HG03469 (cell line): ENCODE measurements around the gene NR2E3.

Experiments
- ATAC-seq: cut with Tn5 transposase; IDR thresholded peaks from one replicate; pipeline ENCODE4 v1.9.1; 2021; ENCODE audit warnings: mild to moderate bottlenecking, moderate library complexity, moderate number of reproducible peaks; ENCODE audit not compliant: unreplicated experiment

Gene NR2E3

DNA sequence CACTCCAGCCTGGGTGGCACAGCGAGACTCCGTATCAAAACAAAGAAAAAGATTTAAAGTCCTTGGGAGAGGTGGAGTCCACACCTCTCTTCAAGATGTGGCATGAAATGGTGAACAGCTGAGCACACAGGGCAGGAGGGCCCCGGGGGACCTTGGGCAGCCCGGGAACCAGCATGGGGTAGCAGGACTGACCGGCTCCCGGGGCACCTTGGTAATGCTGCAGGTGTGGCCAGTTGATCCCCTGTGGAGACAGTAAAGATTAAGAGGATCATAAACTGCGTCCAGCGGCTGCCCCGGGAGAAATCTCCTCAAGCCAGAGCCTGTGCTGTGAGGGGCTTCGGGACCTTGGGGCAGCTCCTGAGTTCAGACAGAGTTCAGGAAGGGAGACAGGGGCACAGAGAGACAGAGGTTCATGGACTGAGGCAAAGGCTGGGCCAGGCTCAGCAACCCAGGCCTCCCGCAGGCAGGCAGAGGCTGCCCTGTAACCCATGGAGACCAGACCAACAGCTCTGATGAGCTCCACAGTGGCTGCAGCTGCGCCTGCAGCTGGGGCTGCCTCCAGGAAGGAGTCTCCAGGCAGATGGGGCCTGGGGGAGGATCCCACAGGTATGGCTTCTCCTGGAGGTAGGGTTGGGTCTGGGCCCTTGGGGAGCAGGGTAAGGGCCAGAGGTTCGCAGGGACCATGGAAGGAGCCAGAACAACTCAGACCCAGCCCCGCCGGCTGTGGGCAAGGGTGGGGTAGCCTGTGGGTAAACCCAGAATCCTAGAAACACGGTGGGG is at the start of gene NR2E3:
Gene NR2E3, plus strand, starts transcription at position 299 of the 780 bp plus-strand sequence. Its CDS starts 190 bp downstream, at position 489.
- no peak for ATAC-seq

DNA sequence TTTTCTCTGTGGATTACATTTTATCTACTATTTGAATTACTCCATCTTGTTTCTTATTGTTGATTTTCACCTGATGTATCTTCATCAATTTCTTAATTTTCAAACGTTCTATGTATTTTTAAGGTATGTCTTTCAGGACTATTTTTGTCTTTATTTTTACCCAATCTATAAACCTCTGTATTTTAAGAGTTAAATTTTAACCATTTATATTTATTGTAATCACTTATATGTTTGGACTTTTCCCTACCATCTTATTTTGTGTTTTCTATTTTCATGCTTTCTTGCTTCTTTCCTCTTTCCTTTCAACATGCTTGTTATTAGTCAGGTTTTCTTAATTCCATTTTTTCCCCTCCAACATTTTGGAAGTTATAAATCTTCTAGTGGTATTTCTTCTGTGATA is 49.5 kb upstream of the NR2E3 start:
- ATAC-seq = no peak

GRCh38 chr15:71761649-71762048 is 48.7 kb upstream of the NR2E3 start:
- ATAC-seq = no peak

DNA sequence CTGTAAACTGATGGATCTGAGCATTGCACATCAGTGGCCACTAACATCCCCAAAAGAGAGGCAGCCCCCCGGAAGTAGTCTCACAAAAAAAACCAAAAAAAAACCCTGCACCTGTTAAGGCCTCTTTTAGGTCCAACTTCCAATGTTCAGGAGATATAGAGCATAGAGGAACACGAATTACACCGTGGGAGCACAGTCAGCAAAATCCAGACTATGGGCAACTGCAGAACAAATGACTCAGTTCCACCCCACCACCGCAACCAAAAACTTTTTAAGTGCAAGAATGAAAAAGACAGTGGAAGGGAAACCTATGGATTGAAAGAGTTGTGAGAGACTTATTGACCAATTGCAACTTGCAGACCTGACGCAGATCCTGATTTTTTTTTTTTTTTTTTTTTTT is 42.2 kb upstream of the NR2E3 start:
- ATAC-seq = no peak

- ATAC-seq = no peak
Measured at GRCh38 chr15:71773206-71773859, 37.0 kb upstream of the NR2E3 start.

DNA sequence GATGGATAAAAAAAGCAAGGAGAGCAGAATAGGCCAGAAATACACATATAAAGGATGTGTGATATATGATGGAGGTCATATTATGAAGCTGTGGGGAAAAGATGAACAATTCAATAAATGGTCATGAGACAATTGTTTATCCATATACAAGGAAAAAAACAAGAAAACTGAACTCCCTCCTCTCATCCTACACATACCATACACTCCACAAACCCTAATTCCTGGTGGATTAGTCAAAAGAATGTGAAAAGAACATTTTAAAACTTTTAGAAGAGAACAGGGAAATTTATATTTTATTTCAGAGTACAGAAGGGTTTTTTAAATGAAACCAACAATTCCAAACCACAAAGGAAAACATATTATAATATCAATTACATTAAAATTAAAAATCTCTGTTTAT is 34.5 kb upstream of the NR2E3 start:
- ATAC-seq = no peak

DNA sequence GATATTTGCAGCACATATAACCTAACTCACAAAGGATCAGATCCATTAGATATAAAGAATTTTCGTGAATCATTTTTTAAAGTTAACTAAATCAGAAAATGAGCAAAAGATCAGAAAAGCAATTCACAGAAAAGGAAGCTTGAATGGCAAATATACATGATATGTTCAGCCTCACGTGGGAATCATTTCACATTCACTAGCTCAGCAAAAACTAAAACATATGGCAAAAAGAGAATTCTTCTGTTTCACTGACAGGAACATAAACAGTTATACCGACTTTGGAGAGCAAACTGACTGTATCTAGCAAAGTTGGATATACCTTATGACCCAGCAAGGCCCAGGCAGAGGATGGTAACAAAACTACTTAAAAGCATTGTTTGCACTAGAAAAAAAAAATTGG is 34.0 kb upstream of the NR2E3 start:
- no peak for ATAC-seq

GRCh38 chr15:71777216-71777943 is 33.0 kb upstream of the NR2E3 start:
- no peak for ATAC-seq

DNA sequence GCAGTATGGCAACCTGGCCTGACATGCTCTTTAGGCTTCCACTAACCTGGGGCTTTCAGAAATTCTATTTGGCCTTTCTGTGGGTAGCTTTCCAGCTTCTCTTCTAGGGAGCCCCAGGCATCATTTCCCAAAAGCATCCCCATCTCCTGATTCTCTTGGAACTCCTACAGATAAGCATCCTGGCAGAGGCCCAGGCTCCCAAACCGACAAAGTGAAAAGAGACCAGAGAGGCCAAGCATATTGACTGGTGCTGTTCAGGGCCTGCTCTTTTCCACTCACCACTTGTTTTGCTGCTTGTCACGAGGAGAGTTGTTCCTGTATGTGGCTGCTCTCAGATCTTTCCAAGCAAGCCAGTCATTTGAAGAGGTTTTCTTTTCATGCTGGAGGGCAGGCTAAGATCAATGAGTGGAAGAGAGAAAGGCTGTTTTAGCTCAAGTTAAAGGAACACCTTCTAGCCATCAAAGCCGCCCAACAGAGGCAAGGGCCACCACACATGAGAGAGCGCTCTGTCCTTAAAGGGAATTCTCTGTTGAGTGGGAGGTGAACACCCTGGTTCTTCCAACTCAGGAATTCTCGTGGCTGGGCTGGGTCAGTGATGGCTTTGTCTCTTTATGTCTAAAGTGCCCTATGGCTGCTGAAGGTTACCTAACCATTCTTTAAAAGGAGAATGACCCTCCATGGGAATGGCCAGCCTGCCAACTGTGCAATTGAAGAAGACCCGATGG is 31.1 kb upstream of the NR2E3 start:
- no peak for ATAC-seq

GRCh38 chr15:71780115-71780976 is 30.0 kb upstream of the NR2E3 start:
- ATAC-seq = no peak

GRCh38 chr15:71781179-71781964 is 29.0 kb upstream of the NR2E3 start:
- no peak for ATAC-seq

DNA sequence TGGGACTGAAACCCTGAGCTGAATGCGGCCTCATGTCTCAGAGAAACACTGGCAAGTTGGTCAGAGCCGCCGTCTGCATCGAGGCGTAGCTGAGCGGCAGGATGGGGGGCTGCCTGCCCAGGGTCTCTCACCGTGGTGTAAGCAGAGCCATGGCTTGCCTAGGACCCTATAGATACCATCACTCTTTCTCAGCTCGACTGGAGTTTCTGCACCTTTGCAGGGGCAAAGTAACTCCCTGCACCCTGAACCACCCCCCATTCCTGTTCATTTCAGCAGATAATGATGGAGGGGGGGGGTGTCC is 28.4 kb upstream of the NR2E3 start:
- ATAC-seq = no peak

- ATAC-seq = no peak
Measured at GRCh38 chr15:71782422-71783165, 27.8 kb upstream of the NR2E3 start.

- ATAC-seq = no peak
Measured at GRCh38 chr15:71784719-71785118, 25.6 kb upstream of the NR2E3 start.

GRCh38 chr15:71785996-71786395 is 24.4 kb upstream of the NR2E3 start:
- ATAC-seq = no peak

DNA sequence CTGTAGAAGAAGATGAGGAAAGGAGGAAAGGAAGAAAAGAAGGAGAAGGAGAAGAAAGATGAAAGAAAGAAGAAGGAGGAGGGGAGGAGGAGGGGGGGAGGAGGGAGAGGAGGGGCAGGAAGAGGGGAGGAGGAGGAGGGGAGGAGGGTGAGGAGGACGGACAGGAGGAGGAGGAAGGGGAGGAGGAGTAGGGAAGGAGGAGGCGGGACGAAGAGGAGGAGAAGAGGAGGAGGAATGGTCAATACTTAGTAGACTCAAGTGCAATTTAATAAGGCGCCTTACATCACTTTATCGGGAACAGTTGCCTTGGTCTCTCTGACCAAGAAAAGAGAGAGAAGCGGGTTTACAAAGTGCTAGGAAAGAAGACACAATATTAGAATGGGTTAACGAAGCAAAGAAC is 23.7 kb upstream of the NR2E3 start:
- ATAC-seq = no peak

DNA sequence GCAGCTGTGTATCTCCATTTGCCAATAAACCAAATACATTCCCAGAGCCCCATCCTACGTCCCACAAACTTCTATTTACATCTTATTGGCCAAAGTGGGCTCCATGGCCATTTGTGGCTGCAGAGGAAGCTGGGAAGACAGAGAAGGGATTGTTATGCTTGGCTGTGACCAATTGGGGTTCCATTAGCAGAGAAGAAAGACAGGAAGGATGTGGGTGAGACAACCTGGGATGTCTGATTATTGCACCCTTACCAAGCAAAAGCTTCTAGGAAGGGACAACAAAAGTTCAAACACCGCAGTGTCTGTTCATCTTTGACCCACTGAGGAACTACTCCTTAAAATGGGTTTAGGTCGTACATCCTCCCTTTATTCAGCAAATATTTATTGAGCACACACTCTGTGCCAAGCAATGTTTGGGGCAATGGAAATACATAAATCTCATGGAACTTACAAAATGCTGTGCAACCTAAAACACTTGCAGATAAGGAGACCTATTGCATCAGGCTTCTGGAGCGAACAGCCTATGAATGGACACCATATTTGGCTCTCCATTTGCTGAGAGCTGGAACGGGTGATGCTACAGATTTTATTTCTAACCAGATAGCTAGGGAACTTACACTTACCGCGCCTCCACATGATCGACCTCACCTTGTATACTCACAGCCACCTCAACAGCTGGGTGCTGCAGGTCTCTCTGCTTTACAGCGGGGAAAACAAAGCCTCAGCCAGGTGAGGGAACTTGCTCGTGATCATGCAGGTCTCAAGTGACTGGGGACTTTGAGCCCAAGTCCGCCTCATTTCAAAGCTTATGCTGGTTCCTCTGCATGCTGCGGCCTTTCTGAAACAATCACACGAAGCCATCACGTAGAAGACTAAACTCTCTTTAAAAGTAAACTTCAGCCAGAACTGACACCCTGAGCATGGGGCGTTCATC is 21.4 kb upstream of the NR2E3 start:
- no peak for ATAC-seq

- ATAC-seq = no peak
Measured at GRCh38 chr15:71789616-71790015, 20.7 kb upstream of the NR2E3 start.
